Stomach (tissue), 9 donors: ENCODE data around the gene ANKRD44. TPM values are rescaled to one million over a fixed set of nuclear protein-coding genes. Genes with fewer than 3 reads are reported as not detected.

Source experiments
- DNase-seq, 2 donors: peaks; one replicate each; pipeline versions ENCODE4 v3.0.0 to v3.0.0-alpha.2; 2013 to 2019
- H3K27ac ChIP-seq, 5 donors: fragments of 200-600 bp in 4 of 5; sonication (generic) in 4 of 5; one replicate each; pipeline ENCODE4 v1.5.1; 2013 to 2019; ENCODE audit warnings: mild to moderate bottlenecking in 1 of 5, moderate library complexity in 1 of 5
- H3K27me3 ChIP-seq, 3 donors: fragments of 200-600 bp; sonication (generic); one replicate each; pipeline ENCODE4 v1.5.1; 2017 to 2019; ENCODE audit warnings: mixed run types in 1 of 3
- H3K36me3 ChIP-seq, 4 donors: fragments of 200-600 bp; sonication (generic); 1 replicate in 3 of 4; 2 replicates in 1 of 4; pipeline ENCODE4 v1.5.1; 2016 to 2019
- H3K4me1 ChIP-seq, 4 donors: fragments of 200-600 bp; sonication (generic); one replicate each; pipeline ENCODE4 v1.5.1; 2016 to 2019
- H3K4me3 ChIP-seq, 4 donors: fragments of 200-600 bp; sonication (generic) in 3 of 4; one replicate each; pipeline ENCODE4 v1.5.1; 2016 to 2019; ENCODE audit warnings: mild to moderate bottlenecking in 1 of 4
- H3K9me3 ChIP-seq, 4 donors: fragments of 200-600 bp; sonication (generic); one replicate each; pipeline ENCODE4 v1.5.1; 2016 to 2019
- CTCF ChIP-seq, 7 experiments: fragments of 450-650 bp in 4 of 7; fragments of 200-600 bp in 3 of 7; sonication (generic) in 3 of 7; IDR thresholded peaks; one replicate each; pipeline ENCODE4 v1.5.1; 2016 to 2019; ENCODE audit warnings: antibody characterized with exemption in 7 of 7, control low read depth in 2 of 7, mild to moderate bottlenecking in 1 of 7
- EP300 ChIP-seq: sonication (generic); formaldehyde crosslinking; IDR thresholded peaks from one replicate; pipeline ENCODE4 v1.6.1; 2017; ENCODE audit warnings: antibody characterized with exemption
- POLR2A ChIP-seq, 4 donors: fragments of 450-650 bp; IDR thresholded peaks; one replicate each; pipeline ENCODE4 v1.6.1; 2016; ENCODE audit warnings: antibody characterized with exemption in 4 of 4, control low read depth in 2 of 4, mild to moderate bottlenecking in 1 of 4, moderate library complexity in 1 of 4
- POLR2AphosphoS5 ChIP-seq, 3 donors: sonication (generic); formaldehyde crosslinking; IDR thresholded peaks; one replicate each; pipeline ENCODE4 v1.6.1; 2016; ENCODE audit warnings: antibody characterized with exemption in 3 of 3
- WGBS, 5 donors: extraction: QIAGEN DNeasy Blood & Tissue Kit in 3 of 5; methylation state at CpG; one replicate each; pipeline versions ENCODE4 v1.1.5 to v1.1.7; 2013 to 2018; 5-methylcytosine and 5-hydroxymethylcytosine counted together
- intact Hi-C: fragments of 100-400 bp; cut with DNase I; formaldehyde crosslinking; loops from one replicate; pipeline ENCODE4 v1.15.1; 2023; ENCODE audit warnings: low total_unique reads
- polyA plus RNA-seq, 3 donors: library from polyadenylated mRNA; stranded (reverse); fragments of 200-250 nt; gene quantifications; one replicate each; pipeline ENCODE4 v1.2.3, GENCODE V29; 2013
- total RNA-seq, 5 donors: library from RNA; depleted of rRNA; stranded (reverse); fragments of >200 nt; gene quantifications; one replicate each; pipeline versions ENCODE4 v1.1.0 to v1.2.3, GENCODE V29; 2014 to 2016
- donor health status: healthy with polysubstance abuse.
- donor health status: Bipolar disorder and iron deficiency.
- donor health status: healthy.

The ANKRD44 gene
- total and polyA plus RNA-seq, 8 donors, result 1.2 to 58.4 (median 7.0) TPM

- Histone ChIP-seq H3K4me3 (no peak overlapping the region), H3K27me3 (no peaks in the 10 kb centered on the region), H3K9me3 (no peaks in the 10 kb centered on the region), H3K36me3 (peaks cover 0 to 27% (median 19%) of the 10 kb centered on the region in 4 donors), H3K4me1 (peaks cover 0 to 26% (median 3%) of the 10 kb centered on the region in 4 donors), H3K27ac (no peak overlapping the region)
- 64 to 96% (median 79%) methylated on average over 2 of the region's 2 CpGs for WGBS, 5 donors
- TF ChIP-seq CTCF (IDR thresholded peaks at IDR 0.05) (no peak), POLR2AphosphoS5 (IDR thresholded peaks at IDR 0.05) (no peak)
- intact Hi-C loops, result no loop called here
- DNase-seq, result no peak
Measured at GRCh38 chr2:197073270-197073669, 237.3 kb downstream of the ANKRD44 start.

- no peak overlapping the region for H3K4me3 ChIP-seq
- H3K4me1 ChIP-seq, result peaks cover 0 to 26% (median 3%) of the 10 kb centered on the region in 4 donors
- 72 to 82% (median 76%) methylated on average over 3 of the region's 3 CpGs for WGBS, 5 donors
- intact Hi-C loops, result no loop called here
- TF ChIP-seq POLR2A (IDR thresholded peaks at IDR 0.05), result no peak
- no peak for TF ChIP-seq CTCF (IDR thresholded peaks at IDR 0.05)
- DNase-seq, result no peak
- H3K36me3 ChIP-seq, result peaks cover 0 to 20% (median 12%) of the 10 kb centered on the region in 4 donors
- no peaks in the 10 kb centered on the region for H3K9me3 ChIP-seq
- H3K27me3 ChIP-seq, result no peaks in the 10 kb centered on the region
- no peak overlapping the region for H3K27ac ChIP-seq
Measured at GRCh38 chr2:197072533-197072932, 238.0 kb downstream of the ANKRD44 start.

DNA sequence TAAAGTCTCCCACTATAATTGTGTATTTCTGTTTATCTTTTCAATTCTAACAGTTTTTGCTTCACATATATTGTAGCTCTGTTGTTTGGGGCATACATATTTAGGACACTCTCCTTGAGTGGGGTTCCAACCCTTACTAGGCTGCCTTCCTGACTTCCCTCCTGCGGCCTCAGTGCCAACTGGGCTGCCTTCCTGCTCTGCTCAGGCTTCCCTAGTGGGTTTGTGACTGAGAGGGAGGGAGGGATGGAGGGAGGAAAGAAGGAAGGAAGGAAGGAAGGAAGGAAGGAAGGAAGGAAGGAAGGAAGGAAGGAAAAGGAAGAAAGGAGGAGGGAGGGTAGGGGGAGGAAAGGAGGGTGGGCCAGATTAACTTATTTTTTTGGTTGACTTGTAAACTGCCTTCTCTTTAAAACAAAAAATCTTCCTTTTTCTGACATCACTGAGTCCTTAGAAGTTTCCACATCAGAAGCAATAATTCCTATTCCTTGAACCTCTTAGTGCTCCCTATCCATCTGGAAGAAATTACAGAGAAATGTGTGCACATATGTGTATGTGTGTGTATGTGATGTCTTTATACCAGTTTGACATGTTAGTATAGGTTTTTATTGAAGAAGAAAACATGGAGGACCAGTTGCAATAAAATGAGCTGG lies 238.7 kb downstream of the ANKRD44 start:
- WGBS, 5 donors, result 90 to 100% (median 94%) methylated on average over 1 of the region's 1 CpG
- DNase-seq, result no peak
- Histone ChIP-seq H3K9me3 (no peaks in the 10 kb centered on the region), H3K36me3 (peaks cover 0 to 14% (median 5%) of the 10 kb centered on the region in 4 donors), H3K27me3 (no peaks in the 10 kb centered on the region), H3K4me3 (no peak overlapping the region), H3K4me1 (peaks cover 0 to 26% (median 3%) of the 10 kb centered on the region in 4 donors), H3K27ac (no peak overlapping the region)
- intact Hi-C loops, result no loop called here
- TF ChIP-seq POLR2A (IDR thresholded peaks at IDR 0.05), result no peak
- no peak for TF ChIP-seq EP300
- no peak for TF ChIP-seq POLR2AphosphoS5 (IDR thresholded peaks at IDR 0.05)
- TF ChIP-seq CTCF (IDR thresholded peaks at IDR 0.05), result no peak

GRCh38 chr2:197071213-197071612 lies 239.4 kb downstream of the ANKRD44 start:
- Histone ChIP-seq H3K27me3 (no peaks in the 10 kb centered on the region), H3K27ac (no peak overlapping the region), H3K4me1 (peaks cover 0 to 26% (median 3%) of the 10 kb centered on the region in 4 donors), H3K4me3 (no peak overlapping the region), H3K36me3 (peaks cover 0 to 7% (median under 1%) of the 10 kb centered on the region in 4 donors), H3K9me3 (no peaks in the 10 kb centered on the region)
- TF ChIP-seq CTCF (IDR thresholded peaks at IDR 0.05) (no peak), POLR2AphosphoS5 (IDR thresholded peaks at IDR 0.05) (no peak), POLR2A (IDR thresholded peaks at IDR 0.05) (no peak), EP300 (no peak)
- WGBS, 5 donors, result 90 to 97% (median 95%) methylated on average over 1 of the region's 1 CpG
- no peak for DNase-seq
- intact Hi-C loops, result no loop called here
